Measurements from ENCODE around the gene FBXW4.

DNA sequence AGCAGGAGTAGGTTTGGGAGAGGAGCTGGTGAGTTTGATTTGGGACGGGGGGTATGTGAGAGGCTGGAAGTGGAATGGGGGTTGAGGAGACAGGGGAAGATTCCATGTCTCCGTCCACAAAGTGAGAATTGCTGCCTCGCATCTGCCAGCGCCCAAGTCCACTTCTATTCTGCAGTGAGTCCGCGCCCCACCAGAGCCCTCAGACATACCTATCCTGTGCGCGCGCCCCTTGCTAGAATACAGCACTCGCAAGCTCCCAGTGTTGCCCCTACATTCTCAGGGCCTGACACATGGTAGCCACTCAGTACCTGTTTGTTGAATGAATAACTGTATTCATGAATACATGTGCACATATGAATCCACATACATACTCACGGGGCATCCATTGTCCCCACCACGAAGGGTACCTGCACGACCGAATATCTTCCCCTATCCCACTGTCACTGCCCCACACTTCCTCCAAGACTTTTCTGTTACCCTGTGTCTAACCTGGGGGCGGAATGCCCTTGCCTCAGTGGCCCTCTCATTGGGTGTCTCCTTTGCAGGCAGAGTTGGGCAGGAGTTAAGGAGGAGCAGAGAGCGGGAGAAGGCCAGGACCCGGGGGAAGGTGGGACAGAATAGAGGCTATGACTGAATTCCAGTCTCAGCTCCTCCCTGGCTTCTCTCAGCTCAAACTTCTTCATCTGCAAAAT is 126.8 kb downstream of the FBXW4 start:
- TF ChIP-seq, protein P1, sequence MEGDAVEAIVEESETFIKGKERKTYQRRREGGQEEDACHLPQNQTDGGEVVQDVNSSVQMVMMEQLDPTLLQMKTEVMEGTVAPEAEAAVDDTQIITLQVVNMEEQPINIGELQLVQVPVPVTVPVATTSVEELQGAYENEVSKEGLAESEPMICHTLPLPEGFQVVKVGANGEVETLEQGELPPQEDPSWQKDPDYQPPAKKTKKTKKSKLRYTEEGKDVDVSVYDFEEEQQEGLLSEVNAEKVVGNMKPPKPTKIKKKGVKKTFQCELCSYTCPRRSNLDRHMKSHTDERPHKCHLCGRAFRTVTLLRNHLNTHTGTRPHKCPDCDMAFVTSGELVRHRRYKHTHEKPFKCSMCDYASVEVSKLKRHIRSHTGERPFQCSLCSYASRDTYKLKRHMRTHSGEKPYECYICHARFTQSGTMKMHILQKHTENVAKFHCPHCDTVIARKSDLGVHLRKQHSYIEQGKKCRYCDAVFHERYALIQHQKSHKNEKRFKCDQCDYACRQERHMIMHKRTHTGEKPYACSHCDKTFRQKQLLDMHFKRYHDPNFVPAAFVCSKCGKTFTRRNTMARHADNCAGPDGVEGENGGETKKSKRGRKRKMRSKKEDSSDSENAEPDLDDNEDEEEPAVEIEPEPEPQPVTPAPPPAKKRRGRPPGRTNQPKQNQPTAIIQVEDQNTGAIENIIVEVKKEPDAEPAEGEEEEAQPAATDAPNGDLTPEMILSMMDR (optimal IDR thresholded peaks at IDR 0.05 in 1 of 3, IDR thresholded peaks at IDR 0.05 in 1 of 3, conservative IDR thresholded peaks at IDR 0.05 in 1 of 3; ENCODE audit: extremely low read depth in 1 of 3, insufficient read depth in 2 of 3, low read length in 3 of 3): no peak
- TF ChIP-seq EZH2 (IDR thresholded peaks at IDR 0.05; ENCODE audit: low read length): no peak
